ENCODE data around the gene RALGPS1. TPM values are rescaled to one million over a fixed set of nuclear protein-coding genes. Genes with fewer than 3 reads are reported as not detected.

Gene RALGPS1
- total RNA-seq, 1 experiment from 2014 or later, result 18.6 TPM

DNA sequence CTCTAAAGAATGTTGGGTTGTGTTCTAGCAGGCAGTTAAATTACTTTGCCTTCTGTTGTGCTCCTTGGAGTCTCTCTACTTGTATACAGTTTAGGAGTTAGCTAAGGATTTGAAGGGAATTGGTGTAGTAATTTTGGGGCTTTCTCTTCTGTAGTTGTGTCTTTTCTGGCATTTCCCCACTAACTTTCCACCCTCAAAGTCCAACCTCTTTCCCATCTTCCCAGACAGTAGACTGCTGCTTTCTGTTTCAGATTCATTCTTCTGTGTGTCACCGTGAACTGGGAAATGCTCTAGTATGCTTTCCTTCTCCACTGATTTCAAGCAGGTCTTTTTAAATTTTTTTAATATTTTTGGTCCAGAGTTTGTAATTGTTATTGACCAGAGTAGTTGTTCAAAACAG, 212.4 kb downstream of the RALGPS1 start:
- H3K27me3 ChIP-seq (ENCODE audit: insufficient read depth, low read length), result no peaks in the 10 kb centered on the region
- no peak overlapping the region for H3K4me2 ChIP-seq (ENCODE audit: insufficient read depth, insufficient read length, low read length)
- peaks cover 5% of the 10 kb centered on the region for H3K23me2 ChIP-seq (ENCODE audit: insufficient read length, low read depth, low read length, poor library complexity, severe bottlenecking)
- no peak overlapping the region for H4K5ac ChIP-seq (ENCODE audit: insufficient read length, low read depth, low read length)
- no peak for DNase-seq
- no peak overlapping the region for H3K18ac ChIP-seq (ENCODE audit: insufficient read length, low read depth, low read length)
- peaks cover 11% of the 10 kb centered on the region for H3K27me3 Mint-ChIP-seq (ENCODE audit: low read depth)
- H4K91ac ChIP-seq (ENCODE audit: insufficient read length, low read depth, low read length), result no peak overlapping the region
- H3K79me2 ChIP-seq (ENCODE audit: insufficient read depth, low read length), result no peaks in the 10 kb centered on the region
- H4K20me1 ChIP-seq (ENCODE audit: control insufficient read depth, insufficient read depth, insufficient read length), result no peaks in the 10 kb centered on the region
- H3K4me1 Mint-ChIP-seq, result peaks cover 26 to 30% of the 10 kb centered on the region in 2 experiments
- H2BK15ac ChIP-seq (ENCODE audit: low read depth, low read length), result no peak overlapping the region
- no peaks in the 10 kb centered on the region for H3K36me3 Mint-ChIP-seq (ENCODE audit: insufficient read depth in 1 of 3, low read depth in 3 of 3)
- no peak overlapping the region for H2AK5ac ChIP-seq (ENCODE audit: insufficient read length, low read length)
- no peak overlapping the region for H3K4me3 Mint-ChIP-seq
- no peak overlapping the region for H3K56ac ChIP-seq (ENCODE audit: insufficient read length, low read depth, low read length)
- H3K9ac ChIP-seq (ENCODE audit: extremely low read depth, insufficient read length, low read length), result no peak overlapping the region
- H3K4ac ChIP-seq (ENCODE audit: low read depth, low read length), result no peak overlapping the region
- no peak overlapping the region for H3K27ac Mint-ChIP-seq
- H3T11ph ChIP-seq (ENCODE audit: low read length), result no peak overlapping the region
- no peak overlapping the region for H2BK12ac ChIP-seq (ENCODE audit: insufficient read length, low read depth, low read length)
- H3K23ac ChIP-seq (ENCODE audit: insufficient read length, low read depth, low read length), result no peak overlapping the region
- no peak overlapping the region for H2BK20ac ChIP-seq (ENCODE audit: low read depth, low read length, poor library complexity, severe bottlenecking)
- H2BK120ac ChIP-seq (ENCODE audit: low read depth, low read length, poor library complexity, severe bottlenecking), result no peak overlapping the region
- H2AFZ ChIP-seq (ENCODE audit: low read length), result no peak overlapping the region
- H3K79me1 ChIP-seq (ENCODE audit: insufficient read depth, low read depth, low read length, poor library complexity, severe bottlenecking), result no peaks in the 10 kb centered on the region
- no CpG with 5 or more reads among the region's 1 CpG for WGBS (ENCODE audit: extremely low coverage, insufficient read length, low lambda C conversion rate)
- TF ChIP-seq, protein P1, sequence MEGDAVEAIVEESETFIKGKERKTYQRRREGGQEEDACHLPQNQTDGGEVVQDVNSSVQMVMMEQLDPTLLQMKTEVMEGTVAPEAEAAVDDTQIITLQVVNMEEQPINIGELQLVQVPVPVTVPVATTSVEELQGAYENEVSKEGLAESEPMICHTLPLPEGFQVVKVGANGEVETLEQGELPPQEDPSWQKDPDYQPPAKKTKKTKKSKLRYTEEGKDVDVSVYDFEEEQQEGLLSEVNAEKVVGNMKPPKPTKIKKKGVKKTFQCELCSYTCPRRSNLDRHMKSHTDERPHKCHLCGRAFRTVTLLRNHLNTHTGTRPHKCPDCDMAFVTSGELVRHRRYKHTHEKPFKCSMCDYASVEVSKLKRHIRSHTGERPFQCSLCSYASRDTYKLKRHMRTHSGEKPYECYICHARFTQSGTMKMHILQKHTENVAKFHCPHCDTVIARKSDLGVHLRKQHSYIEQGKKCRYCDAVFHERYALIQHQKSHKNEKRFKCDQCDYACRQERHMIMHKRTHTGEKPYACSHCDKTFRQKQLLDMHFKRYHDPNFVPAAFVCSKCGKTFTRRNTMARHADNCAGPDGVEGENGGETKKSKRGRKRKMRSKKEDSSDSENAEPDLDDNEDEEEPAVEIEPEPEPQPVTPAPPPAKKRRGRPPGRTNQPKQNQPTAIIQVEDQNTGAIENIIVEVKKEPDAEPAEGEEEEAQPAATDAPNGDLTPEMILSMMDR (conservative IDR thresholded peaks at IDR 0.05), result no peak
- H3K9me3 Mint-ChIP-seq, result no peaks in the 10 kb centered on the region; a peak in 2 of 5 replicates
- no peaks in the 10 kb centered on the region for H3K9me3 ChIP-seq (ENCODE audit: control insufficient read depth, low read depth, low read length)
- no peak overlapping the region for H3K27ac ChIP-seq (ENCODE audit: insufficient read length, low read depth, low read length)
- H2BK5ac ChIP-seq (ENCODE audit: insufficient read length, low read length), result no peak overlapping the region
- no peak overlapping the region for H4K8ac ChIP-seq (replicated peaks; ENCODE audit: insufficient read length, low read depth, low read length)
- H3K4me1 ChIP-seq (ENCODE audit: insufficient read depth, low read length), result peaks cover 2% of the 10 kb centered on the region; the same call in 1 of the 2 replicates
- H3K14ac ChIP-seq (ENCODE audit: insufficient read depth, low read length), result no peak overlapping the region

All from H9 (cell line).